GM12878 (cell line): ENCODE measurements around the gene ARFGAP3. TPM values are rescaled to one million over a fixed set of nuclear protein-coding genes. Genes with fewer than 3 reads are reported as not detected.

Source experiments
- ATAC-seq: fragments of 200-7000 bp; cut with Tn5 transposase; 3 replicates; pipeline ENCODE4 v1.9.1; 2020; ENCODE audit warnings: mild to moderate bottlenecking, moderate library complexity
- BruUV-seq: library from RNA; stranded (reverse); fragments of 400-500 nt; replicated peaks from 2 replicates; lab custom pipeline; 2021; lab: Mats Ljungman, UMichigan
- CTCF ChIA-PET: fragments of 300-600 bp; sonication (Branson Sonifier 250); formaldehyde crosslinking; extraction: SDS; loops from one replicate; lab custom pipeline; 2021; ENCODE audit warnings: inconsistent platforms; lab: Yijun Ruan, JAX
- POLR2A ChIA-PET: fragments of 350-600 bp; formaldehyde crosslinking; extraction: SDS; loops from one replicate; lab custom pipeline; 2021; ENCODE audit warnings: inconsistent platforms; lab: Charles Lee
- RAD21 ChIA-PET: fragments of 300-600 bp; sonication (Branson Sonifier 250); formaldehyde crosslinking; loops from one replicate; lab custom pipeline; 2023; ENCODE audit warnings: antibody characterized with exemption; ENCODE audit not compliant: unreplicated experiment; lab: Charles Lee
- SMC1A ChIA-PET: fragments of 300-600 bp; sonication (Branson Sonifier 250); formaldehyde crosslinking; loops from one replicate; lab custom pipeline; 2023; ENCODE audit not compliant: unreplicated experiment, uncharacterized antibody; lab: Charles Lee
- DNase-seq: peaks from one replicate; pipeline ENCODE4 v3.0.0-alpha.2; 2011; ENCODE audit warnings: low read depth, low spot score
- FAIRE-seq: peaks from 3 replicates; lab custom pipeline; 2011; peaks lifted over from hg19 to GRCh38; lab: Jason Lieb, UNC
- H2AFZ ChIP-seq: 2 replicates; pipeline ENCODE4 v1.6.0; 2011; ENCODE audit warnings: low read depth, low read length, control low read depth; ENCODE audit not compliant: control insufficient read depth
- H3K27ac ChIP-seq: 2 replicates; pipeline ENCODE4 v1.5.1; 2011; ENCODE audit warnings: control low read depth; ENCODE audit not compliant: control insufficient read depth, insufficient read depth
- H3K27me3 ChIP-seq, 2 experiments: replicated peaks in 1 of 2; 2 replicates each; pipeline versions ENCODE4 v1.6.0 to v1.6.1; 2011; ENCODE audit warnings: low read length in 1 of 2; ENCODE audit not compliant: control insufficient read depth in 2 of 2, insufficient read depth in 2 of 2
- H3K36me3 ChIP-seq, 2 experiments: 2 replicates each; pipeline ENCODE4 v1.5.1; 2011; ENCODE audit warnings: low read length in 1 of 2; ENCODE audit not compliant: control insufficient read depth in 2 of 2, insufficient read depth in 2 of 2
- H3K4me1 ChIP-seq: 2 replicates; pipeline ENCODE4 v1.6.1; 2011; ENCODE audit warnings: mild to moderate bottlenecking, low read length, moderate library complexity, mixed read lengths; ENCODE audit not compliant: control insufficient read depth, insufficient read depth
- H3K4me2 ChIP-seq: 2 replicates; pipeline ENCODE4 v1.6.0; 2011; ENCODE audit warnings: control low read depth; ENCODE audit not compliant: control insufficient read depth, insufficient read depth
- H3K4me3 ChIP-seq: fragments of 200-600 bp; sonication (generic); 2 replicates; pipeline ENCODE4 v1.5.1; 2016
- H3K79me2 ChIP-seq: 2 replicates; pipeline ENCODE4 v1.6.0; 2011; ENCODE audit warnings: low read length; ENCODE audit not compliant: control insufficient read depth, insufficient read depth
- H3K9ac ChIP-seq: 2 replicates; pipeline ENCODE4 v1.8.0; 2011; ENCODE audit warnings: low read length, control low read depth, mixed read lengths; ENCODE audit not compliant: control insufficient read depth, insufficient read depth
- H3K9me3 ChIP-seq: replicated peaks from 3 replicates; pipeline ENCODE4 v1.5.1; 2011; ENCODE audit warnings: mild to moderate bottlenecking, low read length; ENCODE audit not compliant: control insufficient read depth, insufficient read depth
- H4K20me1 ChIP-seq: 2 replicates; pipeline ENCODE4 v1.6.0; 2011; ENCODE audit not compliant: control insufficient read depth, insufficient read depth
- ASH2L ChIP-seq: fragments of 300-600, 200-600 bp; sonication (generic); IDR thresholded peaks from 2 replicates; pipeline ENCODE4 v1.6.1; 2017; ENCODE audit warnings: low read depth, mild to moderate bottlenecking, borderline replicate concordance
- ATF3 ChIP-seq: IDR thresholded peaks from 2 replicates; pipeline ENCODE4 v1.6.1; 2011; ENCODE audit warnings: low read depth, mild to moderate bottlenecking, low read length, moderate library complexity, borderline replicate concordance; ENCODE audit errors: extremely low read depth
- BACH1 ChIP-seq: fragments of 450-650 bp; IDR thresholded peaks from 2 replicates; pipeline ENCODE4 v1.6.1; 2017; ENCODE audit warnings: mild to moderate bottlenecking, borderline replicate concordance
- BMI1 ChIP-seq: fragments of 450-650 bp; IDR thresholded peaks from 2 replicates; pipeline ENCODE4 v1.6.1; 2016; ENCODE audit warnings: mild to moderate bottlenecking, moderate library complexity, borderline replicate concordance
- CBX3 ChIP-seq: fragments of 200-600 bp; sonication (generic); IDR thresholded peaks from 2 replicates; pipeline ENCODE4 v1.6.1; 2016; ENCODE audit warnings: low read depth, borderline replicate concordance
- HDGF ChIP-seq: fragments of 450-650 bp; IDR thresholded peaks from 2 replicates; pipeline ENCODE4 v1.6.1; 2016; ENCODE audit warnings: antibody characterized with exemption
- MLLT1 ChIP-seq: fragments of 450-650 bp; IDR thresholded peaks from 2 replicates; pipeline ENCODE4 v1.6.1; 2016; ENCODE audit warnings: mild to moderate bottlenecking
- NBN ChIP-seq: fragments of 450-650 bp; IDR thresholded peaks from 2 replicates; pipeline ENCODE4 v1.6.1; 2016
- NFIC ChIP-seq: IDR thresholded peaks from 2 replicates; pipeline ENCODE4 v1.6.1; 2012; ENCODE audit warnings: low read depth, mild to moderate bottlenecking, inconsistent platforms, low read length, moderate library complexity
- PAX5 ChIP-seq: IDR thresholded peaks from 2 replicates; pipeline ENCODE4 v1.6.1; 2011; ENCODE audit warnings: low read depth, low read length, borderline replicate concordance
- SIX5 ChIP-seq: IDR thresholded peaks from 2 replicates; pipeline ENCODE4 v1.6.1; 2011; ENCODE audit warnings: mild to moderate bottlenecking, low read depth, low read length, moderate library complexity; ENCODE audit not compliant: severe bottlenecking
- SRF ChIP-seq, 2 experiments: IDR thresholded peaks; 2 replicates each; pipeline ENCODE4 v1.6.1; 2011; ENCODE audit warnings: low read depth in 2 of 2, low read length in 2 of 2, mild to moderate bottlenecking in 1 of 2, moderate library complexity in 1 of 2
- TAF1 ChIP-seq: IDR thresholded peaks from 2 replicates; pipeline ENCODE4 v1.6.1; 2011; ENCODE audit warnings: mild to moderate bottlenecking, low read depth, low read length, borderline replicate concordance
- TARDBP ChIP-seq: IDR thresholded peaks from 2 replicates; pipeline ENCODE4 v1.6.1; 2016; ENCODE audit warnings: borderline replicate concordance
- TBL1XR1 ChIP-seq: IDR thresholded peaks from 2 replicates; pipeline ENCODE4 v1.6.1; 2012; ENCODE audit warnings: low read depth, low read length, improper control_type of control experiment
- TCF3 ChIP-seq: IDR thresholded peaks from 2 replicates; pipeline ENCODE4 v1.6.1; 2012; ENCODE audit warnings: low read depth, mild to moderate bottlenecking, low read length, borderline replicate concordance; ENCODE audit not compliant: insufficient read depth
- YY1 ChIP-seq: IDR thresholded peaks from 2 replicates; pipeline ENCODE4 v1.6.1; 2011; ENCODE audit warnings: low read depth, mild to moderate bottlenecking, low read length
- ZBED1 ChIP-seq: IDR thresholded peaks from 2 replicates; pipeline ENCODE4 v1.6.1; 2016; ENCODE audit warnings: borderline replicate concordance
- ZBTB4 ChIP-seq: fragments of 450-650 bp; formaldehyde crosslinking; IDR thresholded peaks from 2 replicates; pipeline ENCODE4 v1.4.0; 2022; ENCODE audit warnings: mild to moderate bottlenecking, moderate library complexity
- WGBS: methylation state at CpG from one replicate; pipeline ENCODE4 v1.1.6; 2016; ENCODE audit warnings: low lambda C conversion rate; ENCODE audit not compliant: insufficient replicate concordance, insufficient coverage; ENCODE audit errors: missing lambda C conversion rate; 5-methylcytosine and 5-hydroxymethylcytosine counted together
- in situ Hi-C: fragments of 300-500 bp; cut with MboI; formaldehyde crosslinking; loops from 9 replicates; pipeline ENCODE4 v1.14.3; 2018; ENCODE audit warnings: mixed read lengths
- intact Hi-C: fragments of 100-400 bp; cut with micrococcal nuclease; formaldehyde crosslinking; loops from one replicate; pipeline ENCODE4 v1.14.2; 2022; ENCODE audit not compliant: unreplicated experiment
- polyA plus RNA-seq, 11 experiments: library from polyadenylated mRNA; depleted of rRNA in 4 of 11; unstranded in 6 of 11; stranded (reverse) in 5 of 11; fragments of >200 nt; fragmentation: Nextera tagmentation in 4 of 11; fragmentation: Illumina TruSeq in 1 of 11; extraction: Ambion mirVana in 4 of 11; extraction: Trizol in 1 of 11; gene quantifications; 1 replicate in 1 of 11; 2 replicates in 10 of 11; pipeline versions ENCODE4 v1.2.1 to v1.2.3, GENCODE V29; 2011 to 2016; ENCODE audit warnings: inconsistent platforms in 2 of 11, missing spikeins in 2 of 11, low read depth in 1 of 11
- total RNA-seq, 4 experiments: library from RNA; depleted of rRNA in 3 of 4; stranded (reverse); fragments of >200 nt in 3 of 4; fragmentation: Illumina TruSeq in 1 of 4; extraction: Trizol in 1 of 4; gene quantifications; 2 replicates each; pipeline versions ENCODE4 v1.2.1 to v1.2.3, GENCODE V29; 2013 to 2021

The ARFGAP3 gene
- total and polyA plus RNA-seq, 10 of the 15 experiments (the other 5 are each of a cell fraction or from before 2014, with no cell fraction given): 29.7 to 50.8 (median 39.5) TPM

- H3K27me3 ChIP-seq: no peaks in the 10 kb centered on the region
- no peak overlapping the region for H3K4me2 ChIP-seq
- TSS peak; percentile 24 for BruUV-seq
- ChIA-PET POLR2A (interaction anchor here (0.6 to 1.2 kb wide), 3 partner anchors 41 to 211 kb away, joined by 3 to 4 read pairs (median 3); partner anchors contain the start of gene ARFGAP3), SMC1A (interaction anchor here (0.8 to 2.2 kb wide), 7 partner anchors 11 to 195 kb away, joined by 3 to 9 read pairs (median 4); no protein-coding TSS in a partner anchor), CTCF (interaction anchor here (0.5 to 2.6 kb wide), 11 partner anchors 10 to 236 kb away, joined by 3 to 10 read pairs (median 5); no protein-coding TSS in a partner anchor), RAD21 (interaction anchor here (0.9 to 2.0 kb wide), 3 partner anchors 24 to 157 kb away, joined by 3 to 7 read pairs (median 3); no protein-coding TSS in a partner anchor)
- no peak overlapping the region for H3K9ac ChIP-seq
- H3K9me3 ChIP-seq: no peaks in the 10 kb centered on the region
- 96% methylated on average over 3 of the region's 3 CpGs for WGBS
- H3K27ac ChIP-seq: no peak overlapping the region
- no peaks in the 10 kb centered on the region for H3K79me2 ChIP-seq
- H3K4me3 ChIP-seq: no peak overlapping the region
- ATAC-seq (no peak), DNase-seq (no peak), FAIRE-seq (no peak)
- no peaks in the 10 kb centered on the region for H4K20me1 ChIP-seq
- TF ChIP-seq ATF3: no peak
- TF ChIP-seq YY1: no peak
- no peak for TF ChIP-seq HDGF
- no peak for TF ChIP-seq BACH1
- no peak for TF ChIP-seq CBX3
- no peak for TF ChIP-seq BMI1
- no peak for TF ChIP-seq TAF1
- no peak for TF ChIP-seq PAX5
- TF ChIP-seq ASH2L: no peak
- TF ChIP-seq ZBED1: no peak
- no peak for TF ChIP-seq ZBTB4 (CRISPR knock-in tag)
- no peak for TF ChIP-seq MLLT1
- no peak for TF ChIP-seq SIX5
- no peak for TF ChIP-seq TCF3
- TF ChIP-seq SRF (IDR thresholded peaks at IDR 0.05; ENCODE audit: low read depth in 2 of 2, low read length in 2 of 2): no peak
- TF ChIP-seq NBN: no peak
- TF ChIP-seq TARDBP: no peak
- TF ChIP-seq TBL1XR1: no peak
- TF ChIP-seq NFIC: no peak
- H3K4me1 ChIP-seq: 0 out of 2 replicates have a peak, but pooled peaks cover 3% of the 10 kb centered on the region
- intact Hi-C loops (no loop called here), in situ Hi-C loops (no loop called here)
- no peak overlapping the region for H2AFZ ChIP-seq
- H3K36me3 ChIP-seq: peaks cover 0 to 10% of the 10 kb centered on the region in 2 experiments; a peak in 2 of 4 replicates
Observed at GRCh38 chr22:42816336-42816735, 40.7 kb downstream of the ARFGAP3 start.
